ENCODE data around the gene ALDH3B1. TPM values are rescaled to one million over a fixed set of nuclear protein-coding genes. Genes with fewer than 3 reads are reported as not detected.

The ALDH3B1 gene
- total RNA-seq, 1 donor from 2014 or later = 6.5 TPM

- no peak for TF ChIP-seq CTCF (IDR thresholded peaks at IDR 0.05)
- peaks cover 71% of the 10 kb centered on the region for H3K4me1 Mint-ChIP-seq (ENCODE audit: unreplicated experiment)
- no peaks in the 10 kb centered on the region for H3K27me3 Mint-ChIP-seq (ENCODE audit: unreplicated experiment)
- no peaks in the 10 kb centered on the region for H3K9me3 Mint-ChIP-seq (ENCODE audit: unreplicated experiment)
- H3K36me3 Mint-ChIP-seq (ENCODE audit: unreplicated experiment) = no peaks in the 10 kb centered on the region
- no peak for DNase-seq (ENCODE audit: extremely low spot score, unreplicated experiment)
- peak overlapping the region; percentile 75 for H3K27ac Mint-ChIP-seq (ENCODE audit: unreplicated experiment)
- no peak overlapping the region for H3K4me3 Mint-ChIP-seq (ENCODE audit: unreplicated experiment)
Measured at GRCh38 chr11:68016904-68017817, 7.0 kb downstream of the ALDH3B1 start.

GRCh38 chr11:68017980-68018729 lies 8.0 kb downstream of the ALDH3B1 start:
- DNase-seq (ENCODE audit: extremely low spot score, unreplicated experiment) = no peak
- Mint-ChIP-seq H3K4me1 (ENCODE audit: unreplicated experiment) (peaks cover 61% of the 10 kb centered on the region), H3K27ac (ENCODE audit: unreplicated experiment) (peak overlapping the region; percentile 10), H3K9me3 (ENCODE audit: unreplicated experiment) (no peaks in the 10 kb centered on the region), H3K36me3 (ENCODE audit: unreplicated experiment) (no peaks in the 10 kb centered on the region), H3K4me3 (ENCODE audit: unreplicated experiment) (no peak overlapping the region), H3K27me3 (ENCODE audit: unreplicated experiment) (no peaks in the 10 kb centered on the region)
- TF ChIP-seq CTCF (IDR thresholded peaks at IDR 0.05) = no peak

- no peak for TF ChIP-seq CTCF (IDR thresholded peaks at IDR 0.05)
- Mint-ChIP-seq H3K9me3 (ENCODE audit: unreplicated experiment) (no peaks in the 10 kb centered on the region), H3K4me3 (ENCODE audit: unreplicated experiment) (no peak overlapping the region), H3K27me3 (ENCODE audit: unreplicated experiment) (no peaks in the 10 kb centered on the region), H3K36me3 (ENCODE audit: unreplicated experiment) (no peaks in the 10 kb centered on the region), H3K27ac (ENCODE audit: unreplicated experiment) (no peak overlapping the region), H3K4me1 (ENCODE audit: unreplicated experiment) (peaks cover 55% of the 10 kb centered on the region)
- no peak for DNase-seq (ENCODE audit: extremely low spot score, unreplicated experiment)
Measured at GRCh38 chr11:68018730-68019190, 8.6 kb downstream of the ALDH3B1 start.

- Mint-ChIP-seq H3K4me1 (ENCODE audit: unreplicated experiment) (peaks cover 48% of the 10 kb centered on the region), H3K9me3 (ENCODE audit: unreplicated experiment) (no peaks in the 10 kb centered on the region), H3K27ac (ENCODE audit: unreplicated experiment) (no peak overlapping the region), H3K27me3 (ENCODE audit: unreplicated experiment) (no peaks in the 10 kb centered on the region), H3K4me3 (ENCODE audit: unreplicated experiment) (no peak overlapping the region), H3K36me3 (ENCODE audit: unreplicated experiment) (no peaks in the 10 kb centered on the region)
- no peak for DNase-seq (ENCODE audit: extremely low spot score, unreplicated experiment)
- TF ChIP-seq CTCF (IDR thresholded peaks at IDR 0.05) = no peak
Measured at GRCh38 chr11:68019486-68019885, 9.4 kb downstream of the ALDH3B1 start.

- peaks cover 6% of the 10 kb centered on the region for H3K36me3 Mint-ChIP-seq (ENCODE audit: unreplicated experiment)
- peak; percentile 50 for TF ChIP-seq CTCF (IDR thresholded peaks at IDR 0.05)
- peak overlapping the region; percentile 19 for H3K27ac Mint-ChIP-seq (ENCODE audit: unreplicated experiment)
- peaks cover 41% of the 10 kb centered on the region for H3K4me1 Mint-ChIP-seq (ENCODE audit: unreplicated experiment)
- no peak for DNase-seq (ENCODE audit: extremely low spot score, unreplicated experiment)
- peaks cover 5% of the 10 kb centered on the region for H3K9me3 Mint-ChIP-seq (ENCODE audit: unreplicated experiment)
- no peak overlapping the region for H3K4me3 Mint-ChIP-seq (ENCODE audit: unreplicated experiment)
- H3K27me3 Mint-ChIP-seq (ENCODE audit: unreplicated experiment) = no peaks in the 10 kb centered on the region
Measured at GRCh38 chr11:68020575-68020974, 10.4 kb downstream of the ALDH3B1 start.

All from osteocyte (in vitro differentiated cells).